ENCODE results near the gene FSTL5.

- TF ChIP-seq EZH2 (IDR thresholded peaks at IDR 0.05; ENCODE audit: borderline replicate concordance, low read depth, low read length, severe bottlenecking), result no peak
- no peak for TF ChIP-seq CTCF (IDR thresholded peaks at IDR 0.05; ENCODE audit: borderline replicate concordance, extremely low read depth, low read length, poor library complexity, severe bottlenecking)
These were observed 580.3 kb downstream of the FSTL5 start for GRCh38 chr4:161583549-161583948.

All from DND-41 (cell line).